ENCODE measurements around the gene ZPBP. TPM values are rescaled to one million over a fixed set of nuclear protein-coding genes. Genes with fewer than 3 reads are reported as not detected.

ZPBP gene
- not detected for total RNA-seq

GRCh38 chr7:50092579-50093491 is at the start of gene ZPBP:
Gene ZPBP, minus strand, starts transcription at chr7:50093246. Its CDS starts 52 bp downstream, at chr7:50093194.
- TF ChIP-seq CTCF (IDR thresholded peaks at IDR 0.05; ENCODE audit: low read depth): no peak

GRCh38 chr7:50142425-50143017 is 49.5 kb upstream of the ZPBP start:
- TF ChIP-seq CTCF (IDR thresholded peaks at IDR 0.05; ENCODE audit: low read depth): no peak

GRCh38 chr7:50141854-50142253 is 48.8 kb upstream of the ZPBP start:
- TF ChIP-seq CTCF (IDR thresholded peaks at IDR 0.05; ENCODE audit: low read depth): no peak

- TF ChIP-seq CTCF (IDR thresholded peaks at IDR 0.05; ENCODE audit: low read depth): no peak
These were observed 48.1 kb upstream of the ZPBP start for GRCh38 chr7:50141131-50141530.

GRCh38 chr7:50140688-50141087 is 47.6 kb upstream of the ZPBP start:
- no peak for TF ChIP-seq CTCF (IDR thresholded peaks at IDR 0.05; ENCODE audit: low read depth)

- no peak for TF ChIP-seq CTCF (IDR thresholded peaks at IDR 0.05; ENCODE audit: low read depth)
These were observed 45.1 kb upstream of the ZPBP start for GRCh38 chr7:50138101-50138500.

- no peak for TF ChIP-seq CTCF (IDR thresholded peaks at IDR 0.05; ENCODE audit: low read depth)
These were observed 32.7 kb upstream of the ZPBP start for GRCh38 chr7:50125766-50126165.

All from subcutaneous adipose tissue (tissue), 4 donors.